ENCODE data around the gene LY6G5B. TPM values are rescaled to one million over a fixed set of nuclear protein-coding genes. Genes with fewer than 3 reads are reported as not detected.

Gene LY6G5B
- total RNA-seq, 1 donor from 2014 or later: 8.1 TPM

DNA sequence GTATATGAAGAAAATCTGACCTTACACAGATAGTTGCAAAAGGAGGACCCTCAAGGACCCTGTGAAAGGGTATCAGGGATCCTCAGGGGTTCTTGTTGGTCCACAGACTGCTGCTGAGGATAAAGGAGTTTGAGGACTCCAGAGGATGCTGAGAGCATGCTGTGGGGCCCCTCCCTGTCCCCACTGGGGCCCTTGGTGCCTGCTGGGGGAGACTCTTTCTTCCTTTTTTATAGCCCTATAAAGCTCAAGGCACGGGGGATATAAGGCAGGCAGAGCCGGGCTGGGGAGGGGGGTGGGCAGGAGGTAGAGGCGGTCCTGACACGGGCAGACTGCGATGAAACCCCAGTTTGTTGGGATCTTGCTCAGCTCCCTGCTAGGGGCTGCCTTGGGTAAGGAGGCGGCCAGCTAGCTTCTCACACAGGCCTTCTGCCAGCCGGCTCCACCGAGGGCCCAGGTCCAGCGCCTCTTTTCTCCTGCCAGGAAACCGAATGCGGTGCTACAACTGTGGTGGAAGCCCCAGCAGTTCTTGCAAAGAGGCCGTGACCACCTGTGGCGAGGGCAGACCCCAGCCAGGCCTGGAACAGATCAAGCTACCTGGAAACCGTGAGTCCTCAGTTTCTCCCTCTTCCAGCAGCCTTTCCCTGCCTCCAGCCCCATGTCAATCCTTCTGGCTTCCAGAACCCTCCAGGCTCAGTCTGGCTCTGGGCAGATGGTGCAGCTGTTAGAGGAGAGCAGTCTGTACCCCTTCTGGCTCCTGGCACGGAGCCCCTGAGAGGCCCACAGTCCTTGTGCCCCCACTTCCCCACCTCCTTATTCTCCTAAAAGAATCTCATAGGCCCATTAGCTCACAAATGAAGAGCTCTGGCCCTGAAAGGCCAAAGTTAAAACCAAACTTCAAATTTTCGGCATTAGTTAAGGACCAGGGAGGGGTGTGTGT is 45.5 kb downstream of the LY6G5B start, which contains the start of gene LY6G6D:
LY6G6D (plus strand) TSS at position 327 of the 937 bp plus-strand sequence; CDS start at position 335, 8 bp downstream.
- DNase-seq (ENCODE audit: low spot score): no peak

DNA sequence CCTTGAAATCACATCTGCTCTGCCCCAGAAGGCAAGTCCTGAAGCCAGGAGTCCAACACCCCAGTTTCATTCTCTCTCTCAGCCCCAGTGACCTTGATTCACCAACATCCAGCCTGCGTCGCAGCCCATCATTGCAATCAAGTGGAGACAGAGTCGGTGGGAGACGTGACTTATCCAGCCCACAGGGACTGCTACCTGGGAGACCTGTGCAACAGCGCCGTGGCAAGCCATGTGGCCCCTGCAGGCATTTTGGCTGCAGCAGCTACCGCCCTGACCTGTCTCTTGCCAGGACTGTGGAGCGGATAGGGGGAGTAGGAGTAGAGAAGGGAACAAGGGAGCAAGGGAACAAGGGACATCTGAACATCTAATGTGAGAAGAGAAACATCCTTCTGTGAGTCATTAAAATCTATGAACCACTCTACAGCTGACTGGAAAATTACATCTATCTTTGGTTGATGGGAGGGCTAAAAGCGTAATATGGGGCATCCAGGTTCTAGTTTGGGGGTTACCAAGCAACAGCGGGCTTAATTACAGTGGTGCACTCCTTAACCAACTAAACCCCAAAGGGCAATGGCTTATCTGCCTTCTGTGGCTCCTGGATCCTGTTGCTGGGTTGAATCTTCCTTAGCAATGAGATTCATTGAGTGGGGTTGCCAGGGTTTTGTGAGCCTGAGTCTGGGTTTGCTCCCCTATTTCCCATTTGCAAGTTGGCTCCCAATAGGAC is 47.9 kb downstream of the LY6G5B start:
- no peak for DNase-seq (ENCODE audit: low spot score)

DNA sequence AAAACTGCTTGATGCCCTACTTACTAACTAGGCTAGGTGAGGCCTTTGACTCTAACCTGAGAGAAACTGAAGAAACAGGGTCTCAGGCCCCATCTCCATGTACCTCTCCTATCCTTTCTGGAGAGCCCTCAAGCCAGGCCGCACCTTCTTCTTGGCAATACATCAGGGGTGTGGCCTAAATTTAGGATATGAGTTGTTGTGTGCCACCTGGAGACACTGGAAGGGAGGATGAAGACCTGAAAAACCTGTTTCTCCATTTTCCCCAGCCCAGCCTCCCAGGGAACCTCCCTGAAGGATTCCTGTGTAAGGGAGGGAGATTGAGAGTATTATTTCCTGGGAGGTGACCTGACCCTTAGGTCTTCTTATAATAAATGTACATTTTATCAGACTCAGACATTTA is 48.5 kb downstream of the LY6G5B start:
- no peak for DNase-seq (ENCODE audit: low spot score)

DNA sequence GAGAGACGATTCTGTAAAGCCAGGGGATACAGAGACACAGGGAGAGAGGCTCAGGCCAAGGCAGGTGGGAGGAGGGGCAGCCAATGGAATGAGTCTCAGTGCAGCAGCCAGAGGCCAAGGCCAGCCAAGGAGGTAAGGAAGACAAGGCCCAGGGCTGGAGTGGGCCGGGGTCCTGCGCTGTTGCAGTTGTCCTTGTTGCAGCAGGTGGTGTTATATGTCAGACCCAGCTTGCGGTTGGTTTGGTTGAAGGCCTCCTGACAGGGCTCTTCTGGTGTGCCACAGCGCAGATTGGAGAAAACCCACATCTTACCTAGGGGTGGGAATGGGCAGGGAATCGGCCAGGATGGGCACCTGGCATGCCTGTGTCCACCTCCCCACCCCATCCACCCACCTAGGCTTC is 49.2 kb downstream of the LY6G5B start:
- DNase-seq (ENCODE audit: low spot score): no peak

DNA sequence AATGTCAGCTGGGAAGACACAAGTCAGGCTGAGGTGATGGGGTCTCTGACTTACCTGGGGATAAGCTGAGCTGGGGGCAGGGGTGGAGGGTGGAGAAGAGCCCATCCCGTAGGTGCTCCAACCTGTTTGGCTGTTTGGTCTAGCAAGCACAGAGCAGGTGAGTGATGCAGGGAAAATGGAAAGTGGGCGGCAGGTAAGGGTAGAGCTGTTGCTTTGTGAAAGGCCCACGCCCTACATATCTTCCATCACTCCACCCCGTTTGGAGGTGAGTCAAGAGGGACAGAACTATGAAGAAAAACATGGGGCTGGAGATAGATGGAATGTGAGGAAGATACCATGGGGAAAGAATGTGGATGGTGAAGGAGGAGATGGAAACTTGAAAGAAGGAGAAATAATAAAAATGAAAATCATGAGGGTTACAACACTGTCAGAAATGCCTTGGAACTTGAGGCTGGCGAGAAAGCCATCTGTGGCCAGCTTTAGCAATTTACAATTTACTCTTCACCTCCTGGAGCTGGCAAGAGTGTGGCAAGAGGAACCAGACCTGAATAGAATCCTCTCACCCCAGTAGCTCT is 50.5 kb downstream of the LY6G5B start:
- no peak for DNase-seq (ENCODE audit: low spot score)

DNA sequence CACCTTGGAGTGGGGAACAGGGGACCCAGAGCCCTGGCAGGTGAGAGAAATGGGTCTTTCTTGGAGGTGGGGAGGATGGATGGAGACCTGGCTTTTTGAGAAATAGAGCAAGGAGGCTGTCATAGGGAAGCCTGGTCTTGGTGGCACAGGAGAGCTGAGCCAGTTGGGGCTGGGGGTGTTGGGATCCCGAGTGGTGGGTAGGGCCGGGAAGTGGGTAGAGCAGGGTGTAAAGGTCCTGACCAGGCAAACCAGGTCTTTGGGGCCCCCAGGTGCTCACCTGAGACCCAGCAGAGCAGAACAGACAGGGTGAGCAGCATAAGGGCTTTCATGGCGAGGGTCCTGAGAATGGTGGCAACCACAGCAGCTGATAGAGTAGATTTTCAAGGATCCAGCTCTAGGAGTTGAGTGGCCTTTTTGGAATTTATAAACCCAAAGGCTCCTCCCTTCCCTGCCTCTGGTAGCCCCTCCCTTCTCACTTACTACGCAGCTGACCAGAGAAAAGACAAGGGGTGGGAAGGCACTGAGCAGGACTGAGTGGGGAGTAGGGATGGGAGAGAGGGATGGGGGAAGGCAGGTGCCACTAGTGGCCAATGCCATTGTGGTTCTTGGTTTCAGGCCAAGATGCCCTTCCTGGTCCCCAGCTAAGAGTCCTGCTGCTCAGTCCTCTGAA is 51.7 kb downstream of the LY6G5B start, which contains the start of gene LY6G6C:
LY6G6C (minus strand) TSS at position 396 of the 670 bp plus-strand sequence; CDS start at position 329, 67 bp downstream.
- no peak for DNase-seq (ENCODE audit: low spot score)

DNA sequence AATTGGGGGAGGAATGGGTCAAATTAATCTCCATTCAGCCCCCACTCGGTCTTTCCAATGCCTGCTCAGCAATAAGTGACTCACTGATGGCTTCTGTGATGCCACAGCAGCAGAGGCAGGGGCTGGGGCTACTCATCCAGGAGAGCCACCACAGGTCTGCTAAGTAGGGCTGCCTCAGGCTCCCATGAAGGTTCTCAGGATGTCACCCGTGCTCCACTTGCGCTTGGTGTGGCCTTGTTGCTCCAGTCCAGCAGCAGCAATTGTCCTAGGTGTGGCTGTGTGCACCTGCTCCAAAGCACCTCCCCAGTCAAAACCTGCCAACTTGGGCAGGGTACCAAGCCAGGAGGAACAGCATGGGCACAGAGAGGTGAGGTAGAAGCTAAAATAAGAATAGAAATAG is 52.4 kb downstream of the LY6G5B start:
- no peak for DNase-seq (ENCODE audit: low spot score)

Other genes starting within 250 kb of the LY6G5B start
- 2.7 TPM for gene MICB, start 171.8 kb upstream of the LY6G5B start, total RNA-seq
- gene MCCD1, start 141.0 kb upstream of the LY6G5B start, total RNA-seq: not detected
- gene DDX39B, start 128.0 kb upstream of the LY6G5B start, total RNA-seq: 246 TPM
- gene ATP6V1G2, start 123.4 kb upstream of the LY6G5B start, total RNA-seq: 4.1 TPM
- gene NFKBIL1, start 122.4 kb upstream of the LY6G5B start, total RNA-seq: 27.7 TPM
- 1.9 TPM for gene LTA, start 97.7 kb upstream of the LY6G5B start, total RNA-seq
- gene TNF, start 94.4 kb upstream of the LY6G5B start, total RNA-seq: 6.6 TPM
- 4.9 TPM for gene LTB, start 87.6 kb upstream of the LY6G5B start, total RNA-seq
- 18.4 TPM for gene LST1, start 83.7 kb upstream of the LY6G5B start, total RNA-seq
- not detected for gene NCR3, start 77.0 kb upstream of the LY6G5B start, total RNA-seq
- 26.8 TPM for gene AIF1, start 54.7 kb upstream of the LY6G5B start, total RNA-seq
- 162 TPM for gene PRRC2A, start 49.3 kb upstream of the LY6G5B start, total RNA-seq
- 288 TPM for gene BAG6, start 17.3 kb upstream of the LY6G5B start, total RNA-seq
- 2.2 TPM for gene APOM, start 14.1 kb upstream of the LY6G5B start, total RNA-seq
- 30.5 TPM for gene C6orf47, start 9.2 kb upstream of the LY6G5B start, total RNA-seq
- gene GPANK1, start 5.0 kb upstream of the LY6G5B start, total RNA-seq: 18.7 TPM
- 108 TPM for gene CSNK2B, start 3.9 kb upstream of the LY6G5B start, total RNA-seq
- 5.2 TPM for gene LY6G5C, start 11.1 kb downstream of the LY6G5B start, total RNA-seq
- 103 TPM for gene ABHD16A, start 33.3 kb downstream of the LY6G5B start, total RNA-seq
- not detected for gene LY6G6F, start 36.9 kb downstream of the LY6G5B start, total RNA-seq
- gene LY6G6D, start 45.4 kb downstream of the LY6G5B start, total RNA-seq: not detected
- gene LY6G6C, start 51.8 kb downstream of the LY6G5B start, total RNA-seq: not detected
- 0.37 TPM for gene MPIG6B, start 53.4 kb downstream of the LY6G5B start, total RNA-seq
- gene DDAH2, start 59.3 kb downstream of the LY6G5B start, total RNA-seq: 130 TPM
- 394 TPM for gene CLIC1, start 66.6 kb downstream of the LY6G5B start, total RNA-seq
- 19.7 TPM for gene MSH5, start 70.0 kb downstream of the LY6G5B start, total RNA-seq
- gene SAPCD1, start 92.7 kb downstream of the LY6G5B start, total RNA-seq: 2.7 TPM
- gene VWA7, start 107.4 kb downstream of the LY6G5B start, total RNA-seq: 18.5 TPM
- gene VARS1, start 125.8 kb downstream of the LY6G5B start, total RNA-seq: 49.7 TPM
- 32.5 TPM for gene LSM2, start 137.0 kb downstream of the LY6G5B start, total RNA-seq
- gene HSPA1L, start 145.3 kb downstream of the LY6G5B start, total RNA-seq: 2.8 TPM
- 347 TPM for gene HSPA1A, start 145.6 kb downstream of the LY6G5B start, total RNA-seq
- 277 TPM for gene HSPA1B, start 157.8 kb downstream of the LY6G5B start, total RNA-seq
- gene NEU1, start 192.8 kb downstream of the LY6G5B start, total RNA-seq: 91.2 TPM
- 457 TPM for gene SLC44A4, start 209.0 kb downstream of the LY6G5B start, total RNA-seq
- gene EHMT2, start 227.7 kb downstream of the LY6G5B start, total RNA-seq: 63.4 TPM
- 11.8 TPM for gene ZBTB12, start 232.1 kb downstream of the LY6G5B start, total RNA-seq

Measured in mucosa of gallbladder (tissue), 1 donor.